Endodermal cell (in vitro differentiated cells): ENCODE results near the gene DGKH. TPM values are rescaled to one million over a fixed set of nuclear protein-coding genes. Genes with fewer than 3 reads are reported as not detected.

Experiments
- DNase-seq: peaks from one replicate; pipeline ENCODE4 v3.0.0-alpha.2; 2017
- H3K27ac ChIP-seq: 2 replicates; pipeline ENCODE4 v1.5.1; 2013; ENCODE audit warnings: mild to moderate bottlenecking, low read depth, low read length, moderate library complexity
- H3K27me3 ChIP-seq: 2 replicates; pipeline ENCODE4 v1.6.1; 2013; ENCODE audit warnings: mild to moderate bottlenecking, low read length, moderate library complexity; ENCODE audit not compliant: insufficient read depth, control insufficient read depth, poor library complexity, severe bottlenecking
- H3K36me3 ChIP-seq: 2 replicates; pipeline ENCODE4 v1.7.0; 2013; ENCODE audit warnings: mild to moderate bottlenecking, low read length, moderate library complexity; ENCODE audit not compliant: control insufficient read depth, insufficient read depth
- H3K4me1 ChIP-seq: one replicate; pipeline ENCODE4 v1.7.0; 2013; ENCODE audit warnings: low read length; ENCODE audit not compliant: control insufficient read depth, insufficient read depth
- H3K4me3 ChIP-seq: 2 replicates; pipeline ENCODE4 v1.5.1; 2013; ENCODE audit warnings: mild to moderate bottlenecking, low read length, moderate library complexity
- H3K9ac ChIP-seq: 2 replicates; pipeline ENCODE4 v1.6.1; 2013; ENCODE audit warnings: mild to moderate bottlenecking, low read length, moderate library complexity; ENCODE audit not compliant: poor library complexity, severe bottlenecking; ENCODE audit errors: extremely low read depth
- H3K9me3 ChIP-seq: 2 replicates; pipeline ENCODE4 v1.6.1; 2013; ENCODE audit warnings: mild to moderate bottlenecking, low read length, moderate library complexity; ENCODE audit not compliant: control insufficient read depth
- H3K27ac Mint-ChIP-seq: 2 replicates; pipeline ENCODE4 v1.8.0; 2020; ENCODE audit warnings: mixed read lengths
- H3K27me3 Mint-ChIP-seq: 2 replicates; pipeline ENCODE4 v1.8.0; 2021; ENCODE audit warnings: mild to moderate bottlenecking, mixed read lengths; ENCODE audit not compliant: insufficient read depth
- H3K36me3 Mint-ChIP-seq: 2 replicates; pipeline ENCODE4 v1.8.0; 2020; ENCODE audit warnings: low read depth, mixed read lengths
- H3K4me1 Mint-ChIP-seq: 2 replicates; pipeline ENCODE4 v1.8.0; 2020; ENCODE audit warnings: mixed read lengths
- H3K4me3 Mint-ChIP-seq: 2 replicates; pipeline ENCODE4 v1.8.0; 2020; ENCODE audit warnings: mild to moderate bottlenecking, moderate library complexity, mixed read lengths
- H3K9me3 Mint-ChIP-seq: 2 replicates; pipeline ENCODE4 v1.8.0; 2020; ENCODE audit warnings: mild to moderate bottlenecking, mixed read lengths
- whole genome bisulfite sequencing, 2 experiments: methylation state at CpG; one replicate each; pipeline versions ENCODE4 v1.1.5 to v1.1.7; 2013; ENCODE audit warnings: missing lambda C conversion rate in 2 of 2, mixed read lengths in 1 of 2; ENCODE audit not compliant: insufficient coverage in 1 of 2, insufficient read length in 1 of 2; 5-methylcytosine and 5-hydroxymethylcytosine counted together
- total RNA-seq, 2 donors: library from RNA; stranded (reverse); fragmentation: NEBNext Ultra II Directional in 1 of 2; extraction: Animal tissue kit (Norgen Biotek cat#: 25700) in 1 of 2; gene quantifications; 2 replicates in 1 of 2; 3 replicates in 1 of 2; pipeline ENCODE4 v1.2.1, GENCODE V29; 2021
- TF ChIP-seq, protein P1 (sequence below): fragments of 200-600 bp; sonication (generic); conservative IDR thresholded peaks from 2 replicates; pipeline ENCODE4 v1.5.0; 2021; ENCODE audit warnings: antibody characterized with exemption, mild to moderate bottlenecking

Gene DGKH
- total RNA-seq, 2 donors from 2014 or later, result 7.1 to 11.5 TPM

GRCh38 chr13:42272115-42272803 lies 223.8 kb downstream of the DGKH start, which contains the start of gene AKAP11:
AKAP11 (plus strand) TSS chr13:42272152; CDS start chr13:42286349, 14,197 bp downstream.
- DNase-seq, result no peak
- TF ChIP-seq, protein P1, sequence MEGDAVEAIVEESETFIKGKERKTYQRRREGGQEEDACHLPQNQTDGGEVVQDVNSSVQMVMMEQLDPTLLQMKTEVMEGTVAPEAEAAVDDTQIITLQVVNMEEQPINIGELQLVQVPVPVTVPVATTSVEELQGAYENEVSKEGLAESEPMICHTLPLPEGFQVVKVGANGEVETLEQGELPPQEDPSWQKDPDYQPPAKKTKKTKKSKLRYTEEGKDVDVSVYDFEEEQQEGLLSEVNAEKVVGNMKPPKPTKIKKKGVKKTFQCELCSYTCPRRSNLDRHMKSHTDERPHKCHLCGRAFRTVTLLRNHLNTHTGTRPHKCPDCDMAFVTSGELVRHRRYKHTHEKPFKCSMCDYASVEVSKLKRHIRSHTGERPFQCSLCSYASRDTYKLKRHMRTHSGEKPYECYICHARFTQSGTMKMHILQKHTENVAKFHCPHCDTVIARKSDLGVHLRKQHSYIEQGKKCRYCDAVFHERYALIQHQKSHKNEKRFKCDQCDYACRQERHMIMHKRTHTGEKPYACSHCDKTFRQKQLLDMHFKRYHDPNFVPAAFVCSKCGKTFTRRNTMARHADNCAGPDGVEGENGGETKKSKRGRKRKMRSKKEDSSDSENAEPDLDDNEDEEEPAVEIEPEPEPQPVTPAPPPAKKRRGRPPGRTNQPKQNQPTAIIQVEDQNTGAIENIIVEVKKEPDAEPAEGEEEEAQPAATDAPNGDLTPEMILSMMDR, result no peak
- Mint-ChIP-seq H3K9me3 (peaks cover 20% of the 10 kb centered on the region), H3K27ac (peak within 1 kb of the TSS; percentile 93), H3K4me3 (peak within 1 kb of the TSS; percentile 89), H3K4me1 (peaks cover 12% of the 10 kb centered on the region), H3K27me3 (no peaks in the 10 kb centered on the region), H3K36me3 (peaks cover 4% of the 10 kb centered on the region)
- Histone ChIP-seq H3K27me3 (no peaks in the 10 kb centered on the region), H3K36me3 (no peaks in the 10 kb centered on the region), H3K4me1 (peaks cover 2% of the 10 kb centered on the region), H3K4me3 (peak within 1 kb of the TSS; percentile 89), H3K27ac (peak within 1 kb of the TSS; percentile 80), H3K9ac (peak within 1 kb of the TSS; percentile 68), H3K9me3 (peaks cover 17% of the 10 kb centered on the region)
- WGBS, 2 experiments, result 0 to 2% methylated on average over 13 to 59 of the region's 59 CpGs

GRCh38 chr13:42272804-42273175 lies 224.3 kb downstream of the DGKH start:
- H3K27ac Mint-ChIP-seq, result no peak overlapping the region
- TF ChIP-seq, protein P1, result no peak
- H3K4me3 Mint-ChIP-seq, result peak overlapping the region; percentile 89
- Histone ChIP-seq H3K9ac (peak overlapping the region; percentile 60), H3K4me1 (peaks cover 2% of the 10 kb centered on the region), H3K36me3 (no peaks in the 10 kb centered on the region), H3K9me3 (peaks cover 17% of the 10 kb centered on the region), H3K27me3 (no peaks in the 10 kb centered on the region), H3K4me3 (peak overlapping the region; percentile 87), H3K27ac (peak overlapping the region; percentile 80)
- H3K4me1 Mint-ChIP-seq, result peaks cover 14% of the 10 kb centered on the region
- peaks cover 4% of the 10 kb centered on the region for H3K36me3 Mint-ChIP-seq
- H3K9me3 Mint-ChIP-seq, result peaks cover 20% of the 10 kb centered on the region
- H3K27me3 Mint-ChIP-seq, result no peaks in the 10 kb centered on the region
- DNase-seq, result no peak
- 20 to 21% methylated on average over 1 to 3 of the region's 4 CpGs for WGBS, 2 experiments

- no peak overlapping the region for H3K27ac Mint-ChIP-seq
Observed at GRCh38 chr13:42274386-42275097, 226.1 kb downstream of the DGKH start.

More at GRCh38 chr13:42274386-42275097, 226.1 kb downstream of the DGKH start:
- Histone ChIP-seq H3K27me3 (no peaks in the 10 kb centered on the region), H3K36me3 (no peaks in the 10 kb centered on the region), H3K4me3 (no peak overlapping the region), H3K9me3 (peaks cover 16% of the 10 kb centered on the region), H3K27ac (no peak overlapping the region), H3K9ac (no peak overlapping the region), H3K4me1 (peaks cover 2% of the 10 kb centered on the region)
- Mint-ChIP-seq H3K4me3 (no peak overlapping the region), H3K9me3 (peaks cover 18% of the 10 kb centered on the region), H3K27me3 (no peaks in the 10 kb centered on the region), H3K36me3 (peaks cover 4% of the 10 kb centered on the region), H3K4me1 (peaks cover 14% of the 10 kb centered on the region)
- TF ChIP-seq, protein P1, result no peak
- WGBS, 2 experiments, result 90 to 96% methylated on average over 5 to 9 of the region's 10 CpGs
- no peak for DNase-seq
